Activated CD8-positive, alpha-beta memory T cell treated with anti-CD3 and anti-CD28 coated beads, Interleukin-2, amount 10 ng/mL, durations not matched to agents 7 days and 5 days (primary cell): ENCODE results near the gene NAMPT. TPM values are rescaled to one million over a fixed set of nuclear protein-coding genes. Genes with fewer than 3 reads are reported as not detected.
"Not testable (repeated sequence)": the region's sequence is repeated elsewhere in the genome, so short reads cannot be mapped to it uniquely, and the experiment has no call there.

Experiments
- ATAC-seq: fragments of 150-1000 bp; cut with Tn5 transposase; one replicate; pipeline ENCODE4 v1.10.0; 2021; ENCODE audit warnings: moderate library complexity
- CTCF ChIA-PET: fragments of 350-600 bp; sonication (Branson Sonifier 250); formaldehyde crosslinking; loops from one replicate; lab custom pipeline; 2021; ENCODE audit warnings: antibody characterized with exemption; lab: Charles Lee
- DNase-seq: peaks from one replicate; pipeline ENCODE4 v3.0.0-alpha.2; 2020
- H3K27ac Mint-ChIP-seq: one replicate; pipeline ENCODE4 v1.8.0; 2021; ENCODE audit warnings: mild to moderate bottlenecking, mixed read lengths
- H3K27me3 Mint-ChIP-seq: one replicate; pipeline ENCODE4 v1.8.0; 2021; ENCODE audit warnings: mixed read lengths
- H3K36me3 Mint-ChIP-seq: one replicate; pipeline ENCODE4 v1.8.0; 2021; ENCODE audit warnings: mild to moderate bottlenecking, mixed read lengths
- H3K4me1 Mint-ChIP-seq: one replicate; pipeline ENCODE4 v1.8.0; 2021; ENCODE audit warnings: mixed read lengths
- H3K4me3 Mint-ChIP-seq: one replicate; pipeline ENCODE4 v1.8.0; 2021; ENCODE audit warnings: mild to moderate bottlenecking, moderate library complexity, mixed read lengths
- H3K9me3 Mint-ChIP-seq: one replicate; pipeline ENCODE4 v1.8.0; 2022; ENCODE audit warnings: low read depth, mixed read lengths
- total RNA-seq, 2 experiments: library from RNA; stranded (reverse); gene quantifications; one replicate each; pipeline ENCODE4 v1.2.3, GENCODE V29; 2021

NAMPT gene
- total RNA-seq, 2 experiments from 2014 or later, result 89.7 to 188 TPM

GRCh38 chr7:106314875-106315274 lies 30.1 kb upstream of the NAMPT start:
- Mint-ChIP-seq H3K27me3 (peaks cover 8% of the 10 kb centered on the region), H3K4me3 (no peak overlapping the region), H3K9me3 (no peaks in the 10 kb centered on the region), H3K27ac (no peak overlapping the region), H3K36me3 (peaks cover 13% of the 10 kb centered on the region), H3K4me1 (peaks cover 12% of the 10 kb centered on the region)
- DNase-seq (no peak), ATAC-seq (no peak)
- CTCF ChIA-PET, result no interaction called here

- CTCF ChIA-PET, result no interaction called here
- no peak overlapping the region for H3K4me3 Mint-ChIP-seq
These were observed 29.2 kb upstream of the NAMPT start for GRCh38 chr7:106313966-106314365.

GRCh38 chr7:106313456-106313901 lies 28.7 kb upstream of the NAMPT start:
- ATAC-seq (no peak), DNase-seq (no peak)
- CTCF ChIA-PET, result no interaction called here
- Mint-ChIP-seq H3K27ac (no peak overlapping the region), H3K9me3 (no peaks in the 10 kb centered on the region), H3K4me3 (no peak overlapping the region), H3K27me3 (peaks cover 5% of the 10 kb centered on the region), H3K4me1 (peaks cover 12% of the 10 kb centered on the region), H3K36me3 (peaks cover 12% of the 10 kb centered on the region)

More at GRCh38 chr7:106313966-106314365, 29.2 kb upstream of the NAMPT start:
- H3K27me3 Mint-ChIP-seq, result peaks cover 6% of the 10 kb centered on the region
- no peak for DNase-seq
- H3K9me3 Mint-ChIP-seq, result no peaks in the 10 kb centered on the region
- ATAC-seq, result no peak
- H3K27ac Mint-ChIP-seq, result no peak overlapping the region
- peaks cover 12% of the 10 kb centered on the region for H3K4me1 Mint-ChIP-seq
- peaks cover 12% of the 10 kb centered on the region for H3K36me3 Mint-ChIP-seq

GRCh38 chr7:106312906-106313305 lies 28.1 kb upstream of the NAMPT start:
- H3K4me3 Mint-ChIP-seq, result no peak overlapping the region
- peaks cover 12% of the 10 kb centered on the region for H3K36me3 Mint-ChIP-seq
- peaks cover 5% of the 10 kb centered on the region for H3K27me3 Mint-ChIP-seq
- H3K27ac Mint-ChIP-seq, result no peak overlapping the region
- DNase-seq (no peak), ATAC-seq (no peak)
- H3K9me3 Mint-ChIP-seq, result no peaks in the 10 kb centered on the region
- CTCF ChIA-PET, result no interaction called here
- peaks cover 12% of the 10 kb centered on the region for H3K4me1 Mint-ChIP-seq

- DNase-seq (no peak), ATAC-seq (no peak)
- Mint-ChIP-seq H3K4me1 (peaks cover 12% of the 10 kb centered on the region), H3K27me3 (peaks cover 5% of the 10 kb centered on the region), H3K4me3 (no peak overlapping the region), H3K9me3 (no peaks in the 10 kb centered on the region), H3K27ac (no peak overlapping the region), H3K36me3 (peaks cover 12% of the 10 kb centered on the region)
- CTCF ChIA-PET, result no interaction called here
These were observed 27.5 kb upstream of the NAMPT start for GRCh38 chr7:106312099-106312871.

GRCh38 chr7:106309362-106309761 lies 24.6 kb upstream of the NAMPT start:
- no peak overlapping the region for H3K27ac Mint-ChIP-seq
- ATAC-seq (no peak), DNase-seq (no peak)
- no peaks in the 10 kb centered on the region for H3K9me3 Mint-ChIP-seq
- H3K4me1 Mint-ChIP-seq, result peaks cover 14% of the 10 kb centered on the region
- H3K36me3 Mint-ChIP-seq, result peaks cover 9% of the 10 kb centered on the region
- H3K27me3 Mint-ChIP-seq, result peaks cover 9% of the 10 kb centered on the region
- H3K4me3 Mint-ChIP-seq, result no peak overlapping the region
- CTCF ChIA-PET, result interaction anchor here (1.3 kb wide), 1 partner anchor 153 kb away, joined by 3 read pairs; no protein-coding TSS in a partner anchor

- DNase-seq (no peak), ATAC-seq (no peak)
- Mint-ChIP-seq H3K36me3 (peaks cover 6% of the 10 kb centered on the region), H3K4me3 (no peak overlapping the region), H3K4me1 (peaks cover 2% of the 10 kb centered on the region), H3K9me3 (peaks cover 2% of the 10 kb centered on the region), H3K27me3 (peaks cover 14% of the 10 kb centered on the region), H3K27ac (no peak overlapping the region)
- CTCF ChIA-PET, result no interaction called here
These were observed 21.5 kb upstream of the NAMPT start for GRCh38 chr7:106306256-106306655.

- peaks cover 2% of the 10 kb centered on the region for H3K4me1 Mint-ChIP-seq
- CTCF ChIA-PET, result no interaction called here
- H3K9me3 Mint-ChIP-seq, result peaks cover 6% of the 10 kb centered on the region
- DNase-seq (no peak), ATAC-seq (no peak)
- H3K4me3 Mint-ChIP-seq, result no peak overlapping the region
- H3K27me3 Mint-ChIP-seq, result peaks cover 19% of the 10 kb centered on the region
- H3K27ac Mint-ChIP-seq, result no peak overlapping the region
- peaks cover 11% of the 10 kb centered on the region for H3K36me3 Mint-ChIP-seq
These were observed 20.9 kb upstream of the NAMPT start for GRCh38 chr7:106305732-106306131.

- CTCF ChIA-PET, result no interaction called here
- peaks cover 11% of the 10 kb centered on the region for H3K36me3 Mint-ChIP-seq
- DNase-seq (no peak), ATAC-seq (no peak)
- no peak overlapping the region for H3K4me3 Mint-ChIP-seq
- H3K27ac Mint-ChIP-seq, result no peak overlapping the region
- peaks cover 2% of the 10 kb centered on the region for H3K4me1 Mint-ChIP-seq
- H3K9me3 Mint-ChIP-seq, result peaks cover 6% of the 10 kb centered on the region
- peaks cover 22% of the 10 kb centered on the region for H3K27me3 Mint-ChIP-seq
These were observed 19.8 kb upstream of the NAMPT start for GRCh38 chr7:106304568-106304967.

- CTCF ChIA-PET, ATAC-seq, H3K27ac Mint-ChIP-seq, H3K4me1 Mint-ChIP-seq, H3K4me3 Mint-ChIP-seq, DNase-seq, H3K36me3 Mint-ChIP-seq: not testable (repeated sequence)
- peaks cover 13% of the 10 kb centered on the region for H3K27me3 Mint-ChIP-seq
- peaks cover 15% of the 10 kb centered on the region for H3K9me3 Mint-ChIP-seq
These were observed 13.8 kb upstream of the NAMPT start for GRCh38 chr7:106298631-106299030.

GRCh38 chr7:106298155-106298554 lies 13.4 kb upstream of the NAMPT start:
- H3K27me3 Mint-ChIP-seq, result peaks cover 13% of the 10 kb centered on the region
- H3K27ac Mint-ChIP-seq, H3K36me3 Mint-ChIP-seq, ATAC-seq, DNase-seq, H3K4me3 Mint-ChIP-seq, H3K4me1 Mint-ChIP-seq, CTCF ChIA-PET: not testable (repeated sequence)
- peaks cover 15% of the 10 kb centered on the region for H3K9me3 Mint-ChIP-seq

- no peaks in the 10 kb centered on the region for H3K36me3 Mint-ChIP-seq
- no peak for DNase-seq
- CTCF ChIA-PET, result interaction anchor here (1.2 kb wide), 1 partner anchor 13 kb away, joined by 3 read pairs; no protein-coding TSS in a partner anchor
- peaks cover 4% of the 10 kb centered on the region for H3K27me3 Mint-ChIP-seq
- ATAC-seq, result no peak
- no peak overlapping the region for H3K27ac Mint-ChIP-seq
- peaks cover 8% of the 10 kb centered on the region for H3K9me3 Mint-ChIP-seq
- H3K4me1 Mint-ChIP-seq, result no peaks in the 10 kb centered on the region
- no peak overlapping the region for H3K4me3 Mint-ChIP-seq
These were observed 9.6 kb upstream of the NAMPT start for GRCh38 chr7:106294334-106294733.

- DNase-seq (no peak), ATAC-seq (no peak)
- Mint-ChIP-seq H3K27ac (no peak overlapping the region), H3K4me3 (no peak overlapping the region), H3K9me3 (peaks cover 4% of the 10 kb centered on the region), H3K27me3 (peaks cover 4% of the 10 kb centered on the region), H3K36me3 (peaks cover under 1% of the 10 kb centered on the region), H3K4me1 (peaks cover 5% of the 10 kb centered on the region)
- CTCF ChIA-PET, result no interaction called here
These were observed 6.5 kb upstream of the NAMPT start for GRCh38 chr7:106291247-106291646.

- peaks cover 3% of the 10 kb centered on the region for H3K9me3 Mint-ChIP-seq
- H3K27ac Mint-ChIP-seq, result no peak overlapping the region
- CTCF ChIA-PET, result interaction anchor here (1.5 kb wide), 1 partner anchor 114 kb away, joined by 3 read pairs; no protein-coding TSS in a partner anchor
- H3K27me3 Mint-ChIP-seq, result peaks cover 4% of the 10 kb centered on the region
- DNase-seq (no peak), ATAC-seq (no peak)
- H3K36me3 Mint-ChIP-seq, result peaks cover 2% of the 10 kb centered on the region
- no peak overlapping the region for H3K4me3 Mint-ChIP-seq
- H3K4me1 Mint-ChIP-seq, result peaks cover 12% of the 10 kb centered on the region
These were observed 5.5 kb upstream of the NAMPT start for GRCh38 chr7:106290319-106290718.
